ENCODE data around the gene RTCA.
"Not testable (repeated sequence)": the region's sequence is repeated elsewhere in the genome, so short reads cannot be mapped to it uniquely, and the experiment has no call there.

The RTCA gene

DNA sequence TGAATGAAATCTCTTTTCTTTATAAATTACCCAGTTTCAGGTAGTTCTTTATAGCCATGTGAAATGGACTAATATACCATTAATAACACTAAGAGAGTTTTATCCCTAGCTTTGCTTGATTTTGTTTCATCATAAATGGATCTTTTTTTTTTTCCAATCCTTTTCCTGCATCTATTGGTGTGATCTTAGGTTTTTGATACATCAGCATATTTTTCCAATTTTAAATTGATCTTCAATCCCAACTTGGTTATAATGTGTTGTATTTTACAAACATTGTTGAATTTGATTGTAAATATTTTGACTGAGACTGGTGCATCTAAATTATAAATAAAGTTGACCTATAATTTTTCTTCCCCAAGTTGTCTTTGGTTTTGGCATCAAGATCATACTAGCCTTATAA lies 4.3 kb upstream of the RTCA start:
- DNase-seq (ENCODE audit: low spot score), result no peak

GRCh38 chr1:100264081-100264480 lies 1.9 kb upstream of the RTCA start:
- DNase-seq (ENCODE audit: low spot score), result not testable (repeated sequence)

DNA sequence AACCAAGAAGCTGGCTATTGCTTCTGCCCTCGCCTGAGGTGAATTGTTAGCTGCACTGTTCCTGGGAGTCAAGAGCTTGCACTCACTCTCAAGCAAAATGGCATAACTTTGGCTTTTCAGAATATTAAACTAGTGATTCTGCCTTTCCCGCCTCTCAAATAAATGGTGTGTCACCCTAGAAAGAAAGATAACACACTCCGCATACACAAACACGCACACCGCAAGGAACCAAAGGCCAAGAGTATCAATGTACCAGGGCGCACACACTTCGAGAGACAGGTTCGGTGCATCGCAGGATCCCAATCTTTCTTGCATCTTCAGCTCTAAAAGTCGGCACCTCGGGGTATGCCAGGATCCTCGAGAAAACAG lies 470 bp upstream of the RTCA start:
- DNase-seq (ENCODE audit: low spot score), result no peak

DNA sequence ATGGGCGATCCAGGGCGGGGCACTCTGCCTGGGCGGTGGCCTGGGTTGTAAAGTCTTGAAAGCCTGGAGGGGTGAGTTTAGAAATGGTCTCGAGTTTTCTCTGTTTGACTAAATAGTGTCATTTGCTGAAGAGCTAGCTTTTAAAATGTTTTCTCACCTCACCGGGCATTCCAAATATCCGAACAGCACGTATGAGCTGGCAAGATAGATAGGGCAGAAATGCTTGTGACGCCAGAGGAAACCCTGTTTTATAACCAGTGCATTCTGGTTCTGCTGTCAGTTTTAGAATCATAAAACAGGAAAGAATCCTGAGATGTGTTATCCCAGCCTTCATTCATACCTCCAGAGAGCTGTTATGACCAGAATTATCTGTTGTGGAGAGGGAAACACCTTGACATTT lies 725 bp downstream of the RTCA start:
- no peak for DNase-seq (ENCODE audit: low spot score)

- no peak for DNase-seq (ENCODE audit: low spot score)
Observed at GRCh38 chr1:100267284-100267683, 1.3 kb downstream of the RTCA start.

- DNase-seq (ENCODE audit: low spot score), result no peak
Observed at GRCh38 chr1:100268202-100268601, 2.2 kb downstream of the RTCA start.

GRCh38 chr1:100277866-100278265 lies 11.8 kb downstream of the RTCA start:
- no peak for DNase-seq (ENCODE audit: low spot score)

DNA sequence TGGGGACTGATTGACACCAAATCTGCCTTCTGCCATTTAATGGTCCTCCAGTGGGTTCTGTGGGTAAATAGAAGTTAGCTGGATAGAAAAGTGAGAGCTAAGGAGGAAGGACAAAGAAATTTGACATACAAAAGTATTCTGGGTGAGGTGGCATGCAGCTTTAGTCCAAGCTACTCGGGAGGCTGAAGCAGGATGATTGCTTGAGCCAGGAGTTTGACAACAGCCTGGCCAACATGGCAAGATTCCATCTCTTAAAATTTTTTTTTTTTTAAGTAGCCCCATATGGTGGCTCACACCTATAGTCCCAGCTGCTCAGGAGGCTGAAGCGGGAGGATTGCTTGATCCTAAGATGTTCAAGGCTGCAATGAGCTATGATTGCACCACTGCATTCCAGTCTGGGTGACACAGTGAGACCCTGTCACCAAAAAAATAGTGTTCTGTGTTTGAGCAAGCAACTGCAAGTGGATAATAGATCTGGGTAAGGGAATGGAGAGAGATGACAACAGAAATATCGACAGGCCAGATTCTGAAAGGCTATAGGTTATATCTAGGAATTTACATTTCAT lies 13.4 kb downstream of the RTCA start:
- no peak for DNase-seq (ENCODE audit: low spot score)

DNA sequence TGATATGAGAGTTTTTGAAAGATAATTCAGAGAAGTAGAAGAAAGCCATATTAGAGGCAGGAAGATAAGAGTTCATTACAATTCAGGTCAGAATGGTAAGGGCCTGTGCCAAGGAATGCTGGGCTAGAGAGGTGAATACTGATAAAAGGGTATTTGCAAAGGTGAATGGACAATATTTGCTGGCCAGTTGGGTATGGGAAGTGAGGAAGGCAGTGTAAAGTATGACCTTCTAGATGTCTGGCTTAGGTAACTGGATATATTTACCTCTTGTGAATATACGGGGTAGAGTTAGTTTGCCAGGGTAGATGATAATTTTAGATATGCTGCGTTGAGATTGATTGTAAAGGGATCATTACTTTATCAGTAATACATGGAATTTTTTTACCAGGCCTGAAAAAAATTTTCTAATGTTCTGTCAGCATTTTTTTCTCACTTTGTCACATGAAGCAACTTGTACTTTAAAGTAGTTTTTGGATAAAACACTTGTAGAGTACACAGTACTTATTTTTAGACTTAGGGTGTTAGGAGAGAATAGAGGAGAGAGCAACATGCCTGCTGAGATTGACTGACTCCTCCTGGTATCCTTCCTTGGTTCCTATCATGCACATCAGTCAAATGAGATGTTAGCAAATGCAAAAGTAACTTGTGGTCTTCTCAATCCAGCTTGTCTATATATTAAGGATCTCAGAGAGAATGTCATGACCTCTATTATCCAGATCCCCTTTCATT lies 14.1 kb downstream of the RTCA start:
- DNase-seq (ENCODE audit: low spot score), result no peak

- no peak for DNase-seq (ENCODE audit: low spot score)
Observed at GRCh38 chr1:100284591-100284990, 18.6 kb downstream of the RTCA start.

DNA sequence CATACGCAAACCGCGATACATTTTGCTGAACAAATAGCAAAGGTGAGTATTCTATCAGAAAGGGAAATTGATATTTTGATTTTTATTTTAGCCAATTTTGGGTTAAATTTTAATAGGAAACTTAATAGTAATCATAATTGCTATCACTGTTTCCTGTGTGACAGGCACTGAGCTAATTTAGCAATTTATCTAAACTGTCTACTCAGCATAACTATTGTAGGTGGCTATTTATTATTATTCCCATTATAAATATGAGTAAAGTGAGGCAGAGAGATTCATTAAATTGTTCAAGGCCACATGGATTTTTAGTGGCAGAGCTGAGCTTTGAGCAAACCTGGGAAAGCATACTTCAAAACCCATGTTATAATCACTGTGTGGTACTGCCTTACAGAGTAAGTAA lies 21.1 kb downstream of the RTCA start:
- DNase-seq (ENCODE audit: low spot score), result no peak

GRCh38 chr1:100290291-100290690 lies 24.3 kb downstream of the RTCA start:
- no peak for DNase-seq (ENCODE audit: low spot score)

DNA sequence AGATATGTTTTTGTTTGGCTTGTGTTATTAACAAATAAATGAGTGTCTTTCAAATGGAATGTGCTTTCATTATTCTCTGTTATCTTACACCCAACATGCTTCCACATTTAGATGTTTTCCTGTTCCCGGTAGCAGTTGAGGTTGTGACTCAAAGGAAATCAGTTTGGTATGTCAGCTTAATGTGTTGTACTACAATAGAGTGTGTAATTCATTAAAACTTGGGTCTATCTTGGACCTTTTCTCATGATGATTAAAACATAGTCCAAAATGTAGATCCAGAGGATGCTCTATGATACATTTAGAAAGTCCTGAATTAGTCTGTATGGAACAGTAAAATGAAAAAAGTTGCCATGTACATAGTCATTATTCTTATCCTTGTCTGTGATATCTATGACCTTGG lies 26.7 kb downstream of the RTCA start:
- no peak for DNase-seq (ENCODE audit: low spot score)

DNA sequence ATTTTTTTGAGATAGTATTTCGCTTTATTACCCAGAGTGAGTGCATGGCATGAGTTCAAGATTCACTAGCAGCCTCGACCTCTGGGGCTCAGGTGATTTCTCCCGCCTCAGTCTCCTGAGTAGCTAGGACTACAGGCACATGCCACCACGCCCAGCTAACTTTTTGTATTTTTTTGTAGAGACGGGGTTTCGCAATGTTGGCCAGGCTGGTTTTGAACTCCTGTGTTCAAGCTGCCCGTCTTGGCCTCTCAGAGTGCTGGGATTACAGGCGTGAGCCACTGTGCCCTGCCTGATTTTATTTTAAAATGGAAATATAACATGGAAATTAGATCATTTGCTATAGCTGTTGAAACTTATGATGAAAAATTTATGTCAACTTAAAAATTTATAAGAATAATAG lies 30.1 kb downstream of the RTCA start:
- no peak for DNase-seq (ENCODE audit: low spot score)

DNA sequence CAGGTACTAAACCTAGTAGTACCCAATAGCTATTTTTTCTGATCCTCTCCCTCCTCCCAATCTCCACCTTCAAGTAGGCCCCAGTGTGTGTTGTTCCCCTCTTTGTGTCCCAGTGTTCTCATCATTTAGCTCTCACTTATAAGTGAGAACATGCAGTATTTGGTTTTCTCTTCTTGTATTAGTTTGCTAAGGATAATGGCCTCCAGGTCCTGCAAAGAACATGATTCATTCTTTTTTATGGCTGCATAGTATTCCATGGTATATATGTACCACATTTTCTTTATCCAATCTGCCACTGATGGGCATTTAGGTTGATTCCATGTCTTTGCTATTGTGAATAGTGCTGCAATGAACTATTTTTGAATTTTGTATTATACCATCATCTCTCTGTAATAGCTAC lies 31.0 kb downstream of the RTCA start:
- DNase-seq (ENCODE audit: low spot score), result not testable (repeated sequence)

DNA sequence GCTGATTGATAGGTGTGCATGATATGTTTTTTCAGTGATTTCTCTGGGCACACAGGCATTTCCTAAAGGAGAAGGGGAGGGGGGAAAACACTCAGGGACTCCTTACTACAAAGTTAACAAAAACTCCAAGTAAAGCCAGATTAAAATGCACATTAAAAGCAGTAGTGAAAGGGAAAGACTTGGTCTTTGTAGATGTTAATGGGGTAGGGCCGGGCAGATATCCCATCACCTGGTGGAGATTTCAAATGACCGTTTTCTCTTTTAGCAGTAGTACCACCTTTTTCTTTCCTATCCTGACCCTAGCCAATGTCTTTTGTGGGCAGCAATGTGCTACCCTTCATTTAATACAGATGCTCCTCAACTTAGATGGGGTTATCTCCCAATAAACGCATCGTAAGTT lies 32.5 kb downstream of the RTCA start:
- DNase-seq (ENCODE audit: low spot score), result no peak

- no peak for DNase-seq (ENCODE audit: low spot score)
Observed at GRCh38 chr1:100299521-100300222, 33.7 kb downstream of the RTCA start.

DNA sequence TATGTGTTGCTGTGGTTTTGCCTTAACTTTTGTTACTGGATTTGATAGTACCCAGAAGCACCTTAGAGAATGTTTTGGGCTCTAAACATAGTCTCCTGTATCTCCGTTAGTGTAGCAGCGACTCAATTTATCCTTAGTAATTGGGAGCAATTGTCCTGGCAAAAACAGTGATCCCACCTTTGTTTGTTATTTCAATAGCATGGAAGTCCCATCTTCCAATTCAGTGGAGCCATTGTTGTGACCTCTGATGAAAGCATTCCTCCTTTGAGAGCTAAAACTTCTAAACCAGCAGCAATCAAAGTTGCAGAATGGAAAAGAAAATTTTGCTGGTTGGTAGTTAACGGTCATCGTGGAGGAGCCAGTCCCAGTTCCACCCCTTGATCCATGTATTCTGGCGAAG lies 34.7 kb downstream of the RTCA start:
- no peak for DNase-seq (ENCODE audit: low spot score)

GRCh38 chr1:100302739-100303138 lies 36.7 kb downstream of the RTCA start:
- no peak for DNase-seq (ENCODE audit: low spot score)

DNA sequence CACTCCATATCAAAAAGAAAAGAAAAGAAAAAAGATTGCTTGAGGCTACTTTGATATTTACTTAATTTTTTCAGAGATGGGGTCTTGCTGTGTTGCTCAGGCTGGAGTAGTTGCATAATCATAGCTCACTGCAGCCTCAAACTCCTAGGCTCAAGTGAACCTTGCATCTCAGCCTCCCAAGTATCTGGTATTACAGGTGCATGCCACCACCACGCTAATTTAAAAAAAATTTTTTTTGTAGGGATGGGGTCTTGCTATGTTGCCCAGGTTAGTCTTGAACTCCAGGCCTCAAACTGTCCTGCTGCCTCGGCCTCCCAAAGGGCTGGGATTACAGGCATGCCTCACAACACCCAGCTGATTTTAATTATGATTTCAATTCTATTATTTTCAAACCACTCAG lies 38.2 kb downstream of the RTCA start:
- DNase-seq (ENCODE audit: low spot score), result no peak

- DNase-seq (ENCODE audit: low spot score), result no peak
Observed at GRCh38 chr1:100304921-100305320, 38.9 kb downstream of the RTCA start.

DNA sequence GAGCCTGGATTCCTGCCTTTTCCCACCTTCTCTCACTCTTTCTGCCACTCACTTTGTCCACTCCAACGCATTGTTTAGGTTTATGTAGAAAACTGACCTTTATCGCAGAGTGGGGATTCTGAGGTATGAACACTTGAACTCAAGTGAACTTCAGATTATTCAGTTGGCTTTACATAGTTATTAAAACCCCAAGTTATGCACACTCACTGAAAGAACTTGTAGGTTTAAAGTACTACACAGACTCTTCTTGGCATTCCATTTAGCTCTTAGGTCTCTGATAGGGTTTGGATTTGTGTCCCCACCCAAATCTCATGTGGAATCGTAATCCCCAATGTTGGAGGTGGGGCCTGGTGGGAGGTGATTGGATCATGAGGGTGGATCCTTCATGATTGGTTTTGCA lies 39.9 kb downstream of the RTCA start:
- DNase-seq (ENCODE audit: low spot score), result no peak

GRCh38 chr1:100306735-100307313 lies 40.8 kb downstream of the RTCA start:
- DNase-seq (ENCODE audit: low spot score), result no peak

Data from globus pallidus (tissue), 1 donor.